Suprapubic skin (tissue), 4 donors: ENCODE measurements around the gene OSBPL8. TPM values are rescaled to one million over a fixed set of nuclear protein-coding genes. Genes with fewer than 3 reads are reported as not detected.

Source experiments
- DNase-seq, 2 donors: peaks; one replicate each; pipeline ENCODE4 v3.0.0-alpha.2; 2019; ENCODE audit warnings: low spot score in 2 of 2
- H3K27ac ChIP-seq: fragments of 200-600 bp; sonication (generic); one replicate; pipeline ENCODE4 v1.5.1; 2019
- H3K27me3 ChIP-seq: fragments of 200-600 bp; sonication (generic); one replicate; pipeline ENCODE4 v1.5.1; 2019
- H3K36me3 ChIP-seq: fragments of 200-600 bp; sonication (generic); one replicate; pipeline ENCODE4 v1.5.1; 2019
- H3K4me1 ChIP-seq: fragments of 200-600 bp; sonication (generic); one replicate; pipeline ENCODE4 v1.5.1; 2019
- H3K4me3 ChIP-seq: fragments of 200-600 bp; sonication (generic); one replicate; pipeline ENCODE4 v1.5.1; 2019; ENCODE audit warnings: mild to moderate bottlenecking
- H3K9me3 ChIP-seq: fragments of 200-600 bp; sonication (generic); one replicate; pipeline ENCODE4 v1.5.1; 2019
- CTCF ChIP-seq, 2 donors: fragments of 200-600 bp in 1 of 2; fragments of 450-650 bp in 1 of 2; sonication (generic) in 1 of 2; IDR thresholded peaks; one replicate each; pipeline ENCODE4 v1.5.1; 2016 to 2019; ENCODE audit warnings: antibody characterized with exemption in 2 of 2, mild to moderate bottlenecking in 1 of 2, moderate library complexity in 1 of 2
- EP300 ChIP-seq: sonication (generic); formaldehyde crosslinking; IDR thresholded peaks from one replicate; pipeline ENCODE4 v1.6.1; 2017; ENCODE audit warnings: antibody characterized with exemption
- POLR2A ChIP-seq, 2 donors: fragments of 450-650 bp; IDR thresholded peaks; one replicate each; pipeline ENCODE4 v1.6.1; 2017; ENCODE audit warnings: antibody characterized with exemption in 2 of 2, mild to moderate bottlenecking in 2 of 2, moderate library complexity in 2 of 2
- POLR2AphosphoS5 ChIP-seq, 3 donors: sonication (generic); formaldehyde crosslinking; IDR thresholded peaks; one replicate each; pipeline ENCODE4 v1.6.1; 2017; ENCODE audit warnings: antibody characterized with exemption in 3 of 3
- WGBS: methylation state at CpG from one replicate; pipeline ENCODE4 v1.1.5; 2018; 5-methylcytosine and 5-hydroxymethylcytosine counted together
- total RNA-seq, 4 donors: library from RNA; depleted of rRNA; stranded (reverse); fragments of >200 nt; gene quantifications; one replicate each; pipeline ENCODE4 v1.1.0, GENCODE V29; 2016

OSBPL8 gene
- total RNA-seq, 4 donors from 2014 or later = 73.1 to 116 (median 87.4) TPM

- TF ChIP-seq POLR2AphosphoS5 (IDR thresholded peaks at IDR 0.05) (no peak), EP300 (no peak), CTCF (IDR thresholded peaks at IDR 0.05) (no peak), POLR2A (IDR thresholded peaks at IDR 0.05) (no peak)
- Histone ChIP-seq H3K36me3 (peaks cover 4% of the 10 kb centered on the region), H3K4me1 (no peaks in the 10 kb centered on the region), H3K9me3 (no peaks in the 10 kb centered on the region), H3K27ac (no peak overlapping the region), H3K27me3 (no peaks in the 10 kb centered on the region), H3K4me3 (no peak overlapping the region)
- DNase-seq = no peak
- 97% methylated on average over 3 of the region's 3 CpGs for WGBS
Measured at GRCh38 chr12:76407710-76408109, 151.9 kb downstream of the OSBPL8 start.

- no peaks in the 10 kb centered on the region for H3K27me3 ChIP-seq
- H3K4me1 ChIP-seq = no peaks in the 10 kb centered on the region
- peaks cover 35% of the 10 kb centered on the region for H3K36me3 ChIP-seq
- no peaks in the 10 kb centered on the region for H3K9me3 ChIP-seq
- DNase-seq = no peak
- TF ChIP-seq POLR2AphosphoS5 (IDR thresholded peaks at IDR 0.05) (no peak), POLR2A (IDR thresholded peaks at IDR 0.05) (no peak), EP300 (no peak), CTCF (IDR thresholded peaks at IDR 0.05) (no peak)
- H3K27ac ChIP-seq = no peak overlapping the region
- H3K4me3 ChIP-seq = no peak overlapping the region
Measured at GRCh38 chr12:76402259-76402658, 157.3 kb downstream of the OSBPL8 start.

- 91% methylated on average over 2 of the region's 2 CpGs for WGBS
- Histone ChIP-seq H3K27me3 (no peaks in the 10 kb centered on the region), H3K4me1 (no peaks in the 10 kb centered on the region), H3K36me3 (peaks cover 40% of the 10 kb centered on the region), H3K9me3 (no peaks in the 10 kb centered on the region), H3K4me3 (no peak overlapping the region), H3K27ac (no peak overlapping the region)
- DNase-seq = no peak
- TF ChIP-seq POLR2A (IDR thresholded peaks at IDR 0.05) (no peak), CTCF (IDR thresholded peaks at IDR 0.05) (no peak), POLR2AphosphoS5 (IDR thresholded peaks at IDR 0.05) (no peak), EP300 (no peak)
Measured at GRCh38 chr12:76400136-76400535, 159.4 kb downstream of the OSBPL8 start.

GRCh38 chr12:76399040-76399439 is 160.5 kb downstream of the OSBPL8 start:
- WGBS = 94% methylated on average over 2 of the region's 2 CpGs
- no peaks in the 10 kb centered on the region for H3K4me1 ChIP-seq
- DNase-seq = no peak
- H3K9me3 ChIP-seq = no peaks in the 10 kb centered on the region
- no peak overlapping the region for H3K4me3 ChIP-seq
- H3K36me3 ChIP-seq = peaks cover 42% of the 10 kb centered on the region
- H3K27me3 ChIP-seq = no peaks in the 10 kb centered on the region
- H3K27ac ChIP-seq = no peak overlapping the region
- TF ChIP-seq POLR2A (IDR thresholded peaks at IDR 0.05) = no peak
- TF ChIP-seq EP300 = no peak
- TF ChIP-seq CTCF (IDR thresholded peaks at IDR 0.05) = no peak
- no peak for TF ChIP-seq POLR2AphosphoS5 (IDR thresholded peaks at IDR 0.05)

GRCh38 chr12:76398106-76398505 is 161.5 kb downstream of the OSBPL8 start:
- H3K27me3 ChIP-seq = no peaks in the 10 kb centered on the region
- peaks cover 51% of the 10 kb centered on the region for H3K36me3 ChIP-seq
- DNase-seq = no peak
- no peak overlapping the region for H3K27ac ChIP-seq
- no peak for TF ChIP-seq POLR2A (IDR thresholded peaks at IDR 0.05)
- TF ChIP-seq CTCF (IDR thresholded peaks at IDR 0.05) = no peak
- no peak for TF ChIP-seq EP300
- no peak for TF ChIP-seq POLR2AphosphoS5 (IDR thresholded peaks at IDR 0.05)
- H3K4me1 ChIP-seq = no peaks in the 10 kb centered on the region
- no peak overlapping the region for H3K4me3 ChIP-seq
- H3K9me3 ChIP-seq = no peaks in the 10 kb centered on the region
